ENCODE data around the gene SLC35F3. TPM values are rescaled to one million over a fixed set of nuclear protein-coding genes. Genes with fewer than 3 reads are reported as not detected.

The SLC35F3 gene
- total RNA-seq, 1 experiment from 2014 or later = 0.66 TPM

- Mint-ChIP-seq H3K27ac (ENCODE audit: unreplicated experiment) (no peak overlapping the region), H3K36me3 (ENCODE audit: insufficient read depth, unreplicated experiment) (peaks cover 7% of the 10 kb centered on the region), H3K4me3 (ENCODE audit: low read depth, unreplicated experiment) (no peak overlapping the region), H3K27me3 (ENCODE audit: unreplicated experiment) (no peaks in the 10 kb centered on the region), H3K4me1 (ENCODE audit: low read depth, unreplicated experiment) (peaks cover 13% of the 10 kb centered on the region), H3K9me3 (ENCODE audit: low read depth, unreplicated experiment) (no peaks in the 10 kb centered on the region)
- TF ChIP-seq CTCF (IDR thresholded peaks at IDR 0.05; ENCODE audit: unreplicated experiment) = no peak
- DNase-seq = no peak
- intact Hi-C loops (cut with micrococcal nuclease; ENCODE audit: unreplicated experiment) = no loop called here
- no TSS peak for BruUV-seq (replicated peaks)
- CTCF ChIA-PET = interaction anchor here (0.7 kb wide), 1 partner anchor 631 kb away, joined by 4 read pairs; no protein-coding TSS in a partner anchor
Observed at GRCh38 chr1:234361102-234361603, 456.7 kb downstream of the SLC35F3 start.

- intact Hi-C loops (cut with micrococcal nuclease; ENCODE audit: unreplicated experiment) = no loop called here
- DNase-seq = no peak
- no peaks in the 10 kb centered on the region for H3K9me3 Mint-ChIP-seq (ENCODE audit: low read depth, unreplicated experiment)
- CTCF ChIA-PET = no interaction called here
- H3K36me3 Mint-ChIP-seq (ENCODE audit: insufficient read depth, unreplicated experiment) = no peaks in the 10 kb centered on the region
- H3K4me1 Mint-ChIP-seq (ENCODE audit: low read depth, unreplicated experiment) = peaks cover 11% of the 10 kb centered on the region
- TF ChIP-seq CTCF (IDR thresholded peaks at IDR 0.05; ENCODE audit: unreplicated experiment) = no peak
- no peak overlapping the region for H3K27ac Mint-ChIP-seq (ENCODE audit: unreplicated experiment)
- no TSS peak for BruUV-seq (replicated peaks)
- H3K4me3 Mint-ChIP-seq (ENCODE audit: low read depth, unreplicated experiment) = no peak overlapping the region
- H3K27me3 Mint-ChIP-seq (ENCODE audit: unreplicated experiment) = no peaks in the 10 kb centered on the region
Observed at GRCh38 chr1:234362558-234362957, 458.1 kb downstream of the SLC35F3 start.

- intact Hi-C loops (cut with micrococcal nuclease; ENCODE audit: unreplicated experiment) = no loop called here
- Mint-ChIP-seq H3K27ac (ENCODE audit: unreplicated experiment) (no peak overlapping the region), H3K4me3 (ENCODE audit: low read depth, unreplicated experiment) (no peak overlapping the region), H3K27me3 (ENCODE audit: unreplicated experiment) (no peaks in the 10 kb centered on the region), H3K36me3 (ENCODE audit: insufficient read depth, unreplicated experiment) (peaks cover 14% of the 10 kb centered on the region), H3K4me1 (ENCODE audit: low read depth, unreplicated experiment) (no peaks in the 10 kb centered on the region), H3K9me3 (ENCODE audit: low read depth, unreplicated experiment) (no peaks in the 10 kb centered on the region)
- CTCF ChIA-PET = no interaction called here
- no peak for DNase-seq
- BruUV-seq (replicated peaks) = no TSS peak
- TF ChIP-seq CTCF (IDR thresholded peaks at IDR 0.05; ENCODE audit: unreplicated experiment) = no peak
Observed at GRCh38 chr1:234368320-234369032, 464.0 kb downstream of the SLC35F3 start.

- intact Hi-C loops (cut with micrococcal nuclease; ENCODE audit: unreplicated experiment) = no loop called here
- Mint-ChIP-seq H3K4me3 (ENCODE audit: low read depth, unreplicated experiment) (no peak overlapping the region), H3K9me3 (ENCODE audit: low read depth, unreplicated experiment) (no peaks in the 10 kb centered on the region), H3K36me3 (ENCODE audit: insufficient read depth, unreplicated experiment) (peaks cover 20% of the 10 kb centered on the region), H3K27ac (ENCODE audit: unreplicated experiment) (no peak overlapping the region), H3K27me3 (ENCODE audit: unreplicated experiment) (no peaks in the 10 kb centered on the region), H3K4me1 (ENCODE audit: low read depth, unreplicated experiment) (peaks cover under 1% of the 10 kb centered on the region)
- no peak for TF ChIP-seq CTCF (IDR thresholded peaks at IDR 0.05; ENCODE audit: unreplicated experiment)
- no peak for DNase-seq
- CTCF ChIA-PET = no interaction called here
- no TSS peak for BruUV-seq (replicated peaks)
Observed at GRCh38 chr1:234369033-234369430, 464.6 kb downstream of the SLC35F3 start.
